NCI-H1930 (cell line): ENCODE results near the gene CD22.

ENCODE experiments used
- DNase-seq, 2 experiments: peaks; one replicate each; lab custom pipeline; 2025; lab: John Stamatoyannopoulos, UW

Gene CD22

GRCh38 chr19:35388277-35389054 lies 59.5 kb downstream of the CD22 start:
- no peak for DNase-seq

- DNase-seq = no peak
Measured at GRCh38 chr19:35389192-35389861, 60.3 kb downstream of the CD22 start.

GRCh38 chr19:35392742-35393715 lies 64.0 kb downstream of the CD22 start:
- DNase-seq = no peak

- no peak for DNase-seq
Measured at GRCh38 chr19:35395382-35396199, 66.6 kb downstream of the CD22 start.

GRCh38 chr19:35396240-35396885 lies 67.4 kb downstream of the CD22 start:
- DNase-seq = no peak
